ENCODE measurements around the gene MORN1. TPM values are rescaled to one million over a fixed set of nuclear protein-coding genes. Genes with fewer than 3 reads are reported as not detected.

MORN1 gene
- polyA plus RNA-seq, 1 donor: 6.7 TPM

GRCh38 chr1:2352341-2352896 is 38.9 kb downstream of the MORN1 start:
- no peak for DNase-seq (ENCODE audit: low read depth)

- DNase-seq (ENCODE audit: low read depth): no peak
Measured at GRCh38 chr1:2351723-2352122, 39.6 kb downstream of the MORN1 start.

- DNase-seq (ENCODE audit: low read depth): no peak
Measured at GRCh38 chr1:2350911-2351655, 40.3 kb downstream of the MORN1 start.

GRCh38 chr1:2350501-2350900 is 40.9 kb downstream of the MORN1 start:
- no peak for DNase-seq (ENCODE audit: low read depth)

- no peak for DNase-seq (ENCODE audit: low read depth)
Measured at GRCh38 chr1:2349806-2350205, 41.5 kb downstream of the MORN1 start.

- DNase-seq (ENCODE audit: low read depth): no peak
Measured at GRCh38 chr1:2348346-2349325, 42.7 kb downstream of the MORN1 start.

- no peak for DNase-seq (ENCODE audit: low read depth)
Measured at GRCh38 chr1:2347896-2348295, 43.5 kb downstream of the MORN1 start.

GRCh38 chr1:2347409-2347785 is 44.0 kb downstream of the MORN1 start:
- no peak for DNase-seq (ENCODE audit: low read depth)

- no peak for DNase-seq (ENCODE audit: low read depth)
Measured at GRCh38 chr1:2346691-2347408, 44.5 kb downstream of the MORN1 start.

GRCh38 chr1:2345297-2346075 is 45.9 kb downstream of the MORN1 start:
- no peak for DNase-seq (ENCODE audit: low read depth)

GRCh38 chr1:2344744-2345296 is 46.5 kb downstream of the MORN1 start:
- DNase-seq (ENCODE audit: low read depth): no peak

- DNase-seq (ENCODE audit: low read depth): no peak
Measured at GRCh38 chr1:2344121-2344681, 47.2 kb downstream of the MORN1 start.

- DNase-seq (ENCODE audit: low read depth): no peak
Measured at GRCh38 chr1:2343023-2343935, 48.1 kb downstream of the MORN1 start.

- DNase-seq (ENCODE audit: low read depth): no peak
Measured at GRCh38 chr1:2342384-2343022, 48.9 kb downstream of the MORN1 start.

- DNase-seq (ENCODE audit: low read depth): no peak
Measured at GRCh38 chr1:2341706-2342383, 49.5 kb downstream of the MORN1 start.

- no peak for DNase-seq (ENCODE audit: low read depth)
Measured at GRCh38 chr1:2340918-2341254, 50.5 kb downstream of the MORN1 start.

GRCh38 chr1:2340086-2340917 is 51.1 kb downstream of the MORN1 start:
- no peak for DNase-seq (ENCODE audit: low read depth)
